ENCODE results near the gene LRRC43.

The LRRC43 gene

GRCh38 chr12:122206976-122207375, 24.1 kb downstream of the LRRC43 start:
- H3K4me3 ChIP-seq (ENCODE audit: low read length): no peak overlapping the region
- no peak for DNase-seq (ENCODE audit: low read depth, low spot score)

DNA sequence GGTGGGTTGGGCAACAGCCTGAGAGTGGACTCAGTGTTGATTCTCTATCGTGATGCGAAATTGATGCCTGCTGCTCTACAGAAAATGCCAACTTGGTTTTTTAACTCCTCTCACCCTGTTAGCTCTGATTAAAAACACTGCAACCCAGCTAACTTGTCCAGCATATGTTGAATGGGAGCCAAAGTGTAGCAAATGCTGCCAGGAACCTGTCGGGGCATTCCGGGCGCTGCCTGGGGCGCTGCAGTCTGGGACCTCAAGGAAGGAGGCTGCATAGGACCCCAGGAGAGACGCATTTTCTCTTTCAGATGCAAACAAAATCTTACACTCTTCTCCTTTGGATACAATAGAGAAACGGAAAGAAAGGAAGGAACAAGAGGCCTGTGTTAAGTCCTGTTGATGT, 24.5 kb downstream of the LRRC43 start:
- no peak overlapping the region for H3K4me3 ChIP-seq (ENCODE audit: low read length)
- no peak for DNase-seq (ENCODE audit: low read depth, low spot score)

GRCh38 chr12:122208073-122208820, 25.3 kb downstream of the LRRC43 start:
- DNase-seq (ENCODE audit: low read depth, low spot score): no peak
- no peak overlapping the region for H3K4me3 ChIP-seq (ENCODE audit: low read length)

GRCh38 chr12:122215771-122216170, 32.8 kb downstream of the LRRC43 start:
- H3K4me3 ChIP-seq (ENCODE audit: low read length): no peak overlapping the region
- no peak for DNase-seq (ENCODE audit: low read depth, low spot score)

GRCh38 chr12:122216445-122216844, 33.5 kb downstream of the LRRC43 start:
- no peak for DNase-seq (ENCODE audit: low read depth, low spot score)
- H3K4me3 ChIP-seq (ENCODE audit: low read length): no peak overlapping the region

- H3K4me3 ChIP-seq (ENCODE audit: low read length): peak within 1 kb of the TSS; percentile 93
- peak; percentile 98 for DNase-seq (ENCODE audit: low read depth, low spot score)
These were observed 42.9 kb downstream of the LRRC43 start, which contains the start of gene DIABLO for GRCh38 chr12:122225683-122226365. TSS of gene DIABLO (minus strand) at chr12:122226052. CDS start at chr12:122226014, 38 bp downstream.

GRCh38 chr12:122226366-122227125, 43.6 kb downstream of the LRRC43 start:
- no peak for DNase-seq (ENCODE audit: low read depth, low spot score)
- peak overlapping the region; percentile 46 for H3K4me3 ChIP-seq (ENCODE audit: low read length)

DNA sequence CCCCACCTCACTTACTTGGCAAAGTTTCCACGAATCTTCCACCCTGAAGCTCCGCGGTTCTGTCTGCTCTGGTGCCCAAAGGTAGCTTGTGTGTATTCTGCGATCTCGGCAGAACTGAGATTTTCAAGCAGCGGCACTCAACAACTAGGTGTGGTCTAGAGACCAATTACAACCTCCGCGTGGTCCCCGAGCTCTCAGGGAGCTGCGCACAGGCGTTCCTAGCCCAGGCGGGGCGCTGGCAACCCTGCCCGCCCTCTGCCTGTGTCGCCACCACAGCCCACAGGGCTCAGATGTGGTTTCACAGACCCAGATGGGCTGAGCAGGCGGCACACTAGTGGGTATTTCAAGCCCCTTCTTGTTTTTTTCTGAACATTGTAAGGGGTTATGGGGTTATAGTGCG, 44.4 kb downstream of the LRRC43 start:
- peak; percentile 95 for DNase-seq (ENCODE audit: low read depth, low spot score)
- H3K4me3 ChIP-seq (ENCODE audit: low read length): peak overlapping the region; percentile 46

- H3K4me3 ChIP-seq (ENCODE audit: low read length): peak overlapping the region; percentile 46
- DNase-seq (ENCODE audit: low read depth, low spot score): no peak
These were observed 45.2 kb downstream of the LRRC43 start for GRCh38 chr12:122228092-122228491.

DNA sequence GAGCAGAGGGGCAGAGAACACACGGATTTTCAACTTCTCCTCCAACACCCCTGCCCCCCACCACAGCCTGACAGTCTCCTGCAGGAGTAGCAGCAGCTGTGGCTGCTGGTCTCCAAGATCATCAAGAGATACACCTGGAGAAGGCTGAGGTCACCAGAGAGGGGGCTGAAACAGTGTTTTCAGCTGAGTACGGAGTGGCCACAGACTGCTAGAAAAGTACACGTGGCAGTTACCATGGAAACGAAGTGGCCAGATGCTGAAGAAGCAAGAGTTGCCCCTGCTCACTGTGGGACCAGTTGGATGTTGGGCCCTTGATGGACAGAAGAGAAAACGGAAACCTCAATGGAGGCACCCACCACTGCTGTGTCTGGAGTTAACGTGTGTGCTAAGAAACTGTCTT, 47.9 kb downstream of the LRRC43 start:
- no peak overlapping the region for H3K4me3 ChIP-seq (ENCODE audit: low read length)
- no peak for DNase-seq (ENCODE audit: low read depth, low spot score)

DNA sequence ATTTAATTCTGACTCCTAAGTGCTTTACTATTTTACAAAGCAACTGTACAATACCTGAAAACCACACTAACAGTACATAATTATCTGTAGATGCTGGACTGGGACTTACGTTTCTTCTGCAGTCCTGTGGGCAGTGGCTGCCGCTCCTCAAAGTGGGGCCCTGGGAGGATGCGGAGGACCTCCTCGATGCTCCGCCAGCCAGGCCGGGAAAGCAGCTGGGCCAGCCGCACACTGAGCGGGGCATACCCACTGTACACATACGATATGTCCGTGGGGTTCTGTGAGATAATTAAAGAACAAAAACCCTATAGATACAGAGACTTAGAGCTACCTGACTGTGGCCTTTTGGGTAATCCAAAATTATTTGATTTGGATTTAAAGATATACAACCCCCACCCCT, 49.8 kb downstream of the LRRC43 start:
- DNase-seq (ENCODE audit: low read depth, low spot score): no peak
- no peak overlapping the region for H3K4me3 ChIP-seq (ENCODE audit: low read length)

DNA sequence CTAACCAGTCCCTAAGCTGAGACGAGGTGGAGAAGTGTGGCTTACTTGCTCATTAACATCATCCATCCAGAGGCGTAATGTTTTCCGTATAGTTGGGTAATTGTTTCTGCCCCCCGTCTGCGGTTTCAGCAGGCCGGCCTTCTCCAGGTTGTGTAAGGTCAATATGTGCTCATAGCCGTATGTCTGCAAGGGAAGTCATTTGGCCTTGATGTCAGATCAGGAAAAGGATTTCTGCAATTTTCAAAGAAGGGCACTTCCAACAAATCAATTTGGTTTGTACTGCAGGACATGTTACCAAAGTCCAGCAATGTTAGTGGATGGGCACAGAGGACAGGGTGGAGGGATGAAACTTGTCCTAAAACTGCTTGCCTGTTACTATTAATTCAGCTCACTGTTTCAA, 52.8 kb downstream of the LRRC43 start:
- no peak overlapping the region for H3K4me3 ChIP-seq (ENCODE audit: low read length)
- no peak for DNase-seq (ENCODE audit: low read depth, low spot score)

DNA sequence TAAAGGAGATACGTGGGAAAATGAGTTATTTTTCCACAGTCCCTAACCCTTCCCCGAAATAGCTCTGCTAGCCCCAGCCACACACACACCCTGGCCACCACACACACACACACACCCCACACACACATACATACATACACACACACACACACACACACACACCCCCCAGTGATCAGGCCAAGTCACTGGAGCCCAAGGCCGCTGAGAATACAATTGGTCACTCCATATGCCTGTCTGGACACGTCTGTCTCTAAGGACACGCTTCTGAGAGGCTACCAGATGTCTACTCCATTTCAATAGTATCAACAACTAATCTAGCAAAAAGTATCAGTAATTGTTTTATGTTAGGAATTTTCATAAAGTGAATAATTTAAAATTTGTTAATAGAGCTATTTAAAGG, 55.9 kb downstream of the LRRC43 start:
- no peak for DNase-seq (ENCODE audit: low read depth, low spot score)
- no peak overlapping the region for H3K4me3 ChIP-seq (ENCODE audit: low read length)

GRCh38 chr12:122243965-122244364, 61.0 kb downstream of the LRRC43 start:
- DNase-seq (ENCODE audit: low read depth, low spot score): peak; percentile 48
- peak overlapping the region; percentile 41 for H3K4me3 ChIP-seq (ENCODE audit: low read length)

- H3K4me3 ChIP-seq (ENCODE audit: low read length): peak overlapping the region; percentile 41
- peak; percentile 49 for DNase-seq (ENCODE audit: low read depth, low spot score)
These were observed 61.8 kb downstream of the LRRC43 start for GRCh38 chr12:122244565-122245371.

DNA sequence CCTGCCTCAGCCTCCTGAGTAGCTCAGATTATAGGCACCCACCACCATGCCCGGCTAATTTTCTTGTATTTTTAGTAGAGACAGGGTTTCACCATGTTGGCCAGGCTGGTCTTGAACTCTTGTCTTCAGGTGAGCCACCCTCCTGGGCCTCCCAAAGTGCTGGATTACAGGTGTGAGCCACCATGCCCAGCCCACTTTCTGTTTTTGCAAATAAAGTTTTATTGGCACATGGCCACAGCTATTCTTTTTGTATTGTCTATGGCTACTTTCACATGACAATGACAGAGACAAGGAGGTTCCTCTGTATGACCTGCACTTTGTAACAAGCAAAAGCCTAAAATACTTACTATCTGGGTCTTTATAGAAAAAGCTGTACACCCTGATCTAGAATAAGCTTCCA, 62.6 kb downstream of the LRRC43 start:
- DNase-seq (ENCODE audit: low read depth, low spot score): no peak
- no peak overlapping the region for H3K4me3 ChIP-seq (ENCODE audit: low read length)

- DNase-seq (ENCODE audit: low read depth, low spot score): no peak
- H3K4me3 ChIP-seq (ENCODE audit: low read length): no peak overlapping the region
These were observed 67.1 kb downstream of the LRRC43 start for GRCh38 chr12:122250047-122250446.

DNA sequence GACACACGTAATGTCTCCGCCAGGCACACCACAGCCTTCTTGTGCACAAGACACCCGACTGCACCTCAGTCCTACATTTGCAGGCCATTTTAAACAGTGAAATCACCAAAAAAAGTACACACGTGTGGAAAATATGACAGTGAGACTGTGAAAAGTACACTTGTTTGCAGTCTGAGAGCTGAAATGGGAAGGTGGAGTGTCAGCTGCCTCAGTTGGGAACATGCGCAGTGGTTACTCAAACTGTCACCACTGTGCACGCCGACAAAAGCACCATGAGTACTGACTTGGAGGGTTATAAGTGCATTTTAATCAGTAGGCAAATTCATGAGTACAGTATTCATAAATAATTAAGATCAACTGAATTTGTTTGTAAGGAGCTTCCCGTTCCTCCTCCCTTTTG, 67.6 kb downstream of the LRRC43 start:
- DNase-seq (ENCODE audit: low read depth, low spot score): no peak
- H3K4me3 ChIP-seq (ENCODE audit: low read length): no peak overlapping the region
